ENCODE results near the gene LGI2. TPM values are rescaled to one million over a fixed set of nuclear protein-coding genes. Genes with fewer than 3 reads are reported as not detected.
"Not testable (repeated sequence)": the region's sequence is repeated elsewhere in the genome, so short reads cannot be mapped to it uniquely, and the experiment has no call there.

The LGI2 gene
- total RNA-seq, 1 donor from 2014 or later: not detected

GRCh38 chr4:25050370-25051078, 19.8 kb upstream of the LGI2 start:
- intact Hi-C loops (cut with micrococcal nuclease): no loop called here

GRCh38 chr4:25043548-25043947, 12.8 kb upstream of the LGI2 start:
- intact Hi-C loops (cut with micrococcal nuclease): no loop called here

GRCh38 chr4:25033526-25033925, 2.8 kb upstream of the LGI2 start:
- intact Hi-C loops (cut with micrococcal nuclease): no loop called here

GRCh38 chr4:25032126-25032525, 1.4 kb upstream of the LGI2 start:
- intact Hi-C loops (cut with micrococcal nuclease): no loop called here

GRCh38 chr4:25031077-25031621, 403 bp upstream of the LGI2 start:
- intact Hi-C loops (cut with micrococcal nuclease): no loop called here

GRCh38 chr4:25029479-25030276, 1.1 kb downstream of the LGI2 start:
- intact Hi-C loops (cut with micrococcal nuclease): no loop called here

GRCh38 chr4:25028851-25029250, 1.9 kb downstream of the LGI2 start:
- intact Hi-C loops (cut with micrococcal nuclease): no loop called here

- intact Hi-C loops (cut with micrococcal nuclease): no loop called here
Measured at GRCh38 chr4:25022766-25023165, 8.0 kb downstream of the LGI2 start.

GRCh38 chr4:25021216-25021615, 9.5 kb downstream of the LGI2 start:
- intact Hi-C loops (cut with micrococcal nuclease): no loop called here

- intact Hi-C loops (cut with micrococcal nuclease): no loop called here
Measured at GRCh38 chr4:25020236-25020635, 10.5 kb downstream of the LGI2 start.

GRCh38 chr4:25019501-25019900, 11.2 kb downstream of the LGI2 start:
- intact Hi-C loops (cut with micrococcal nuclease): no loop called here

- intact Hi-C loops (cut with micrococcal nuclease): no loop called here
Measured at GRCh38 chr4:25015012-25015411, 15.7 kb downstream of the LGI2 start.

- intact Hi-C loops (cut with micrococcal nuclease): not testable (repeated sequence)
Measured at GRCh38 chr4:25014662-25014983, 16.1 kb downstream of the LGI2 start.

- intact Hi-C loops (cut with micrococcal nuclease): no loop called here
Measured at GRCh38 chr4:25013756-25014661, 16.7 kb downstream of the LGI2 start.

GRCh38 chr4:25012655-25013054, 18.1 kb downstream of the LGI2 start:
- intact Hi-C loops (cut with micrococcal nuclease): no loop called here

GRCh38 chr4:25011135-25011866, 19.4 kb downstream of the LGI2 start:
- intact Hi-C loops (cut with micrococcal nuclease): no loop called here

- intact Hi-C loops (cut with micrococcal nuclease): no loop called here
Measured at GRCh38 chr4:25007598-25007997, 23.1 kb downstream of the LGI2 start.

GRCh38 chr4:25002681-25003080, 28.1 kb downstream of the LGI2 start:
- intact Hi-C loops (cut with micrococcal nuclease): no loop called here

- intact Hi-C loops (cut with micrococcal nuclease): no loop called here
Measured at GRCh38 chr4:25001509-25001908, 29.2 kb downstream of the LGI2 start.

- intact Hi-C loops (cut with micrococcal nuclease): no loop called here
Measured at GRCh38 chr4:25000639-25001038, 30.1 kb downstream of the LGI2 start.

Measured in T-helper 1 cell treated with Interleukin-12 subunit alpha and Interleukin-12 subunit beta and Interleukin-4 antibody, amounts not matched to agents 30 ng/mL and 1 ng/mL, for 36 hours (primary cell).